SK-N-SH (cell line): Measurements from ENCODE around the gene CACNA1D.

Experiments used
- GABPA ChIP-seq: IDR thresholded peaks from 2 replicates; pipeline ENCODE4 v1.4.0; 2012; ENCODE audit warnings: low read depth, mild to moderate bottlenecking
- NRF1 ChIP-seq: IDR thresholded peaks from 2 replicates; pipeline ENCODE4 v1.6.1; 2012; ENCODE audit warnings: low read depth, mild to moderate bottlenecking, low read length
- TF ChIP-seq, protein P1 (sequence below): fragments of 200-600 bp; sonication (generic); IDR thresholded peaks from 2 replicates; pipeline ENCODE4 v1.6.1; 2017; ENCODE audit warnings: antibody characterized with exemption, mild to moderate bottlenecking, moderate library complexity
- TF ChIP-seq, protein P2 (sequence below): fragments of 150-350 bp; IDR thresholded peaks from 2 replicates; pipeline ENCODE4 v1.6.1; 2017; ENCODE audit warnings: antibody characterized with exemption, low read length, low read depth, borderline replicate concordance
- TF ChIP-seq, protein P3 (sequence below): IDR thresholded peaks from 2 replicates; pipeline ENCODE4 v1.6.1; 2012; ENCODE audit warnings: mild to moderate bottlenecking, low read depth, low read length, moderate library complexity
- TF ChIP-seq, protein P4 (sequence below): fragments of 150-350 bp; IDR thresholded peaks from 2 replicates; pipeline ENCODE4 v1.6.1; 2016; ENCODE audit warnings: mild to moderate bottlenecking, low read depth, low read length
- TF ChIP-seq, protein P5 (sequence below): IDR thresholded peaks from 2 replicates; pipeline ENCODE4 v1.4.0; 2012; ENCODE audit warnings: low read depth

DNA sequence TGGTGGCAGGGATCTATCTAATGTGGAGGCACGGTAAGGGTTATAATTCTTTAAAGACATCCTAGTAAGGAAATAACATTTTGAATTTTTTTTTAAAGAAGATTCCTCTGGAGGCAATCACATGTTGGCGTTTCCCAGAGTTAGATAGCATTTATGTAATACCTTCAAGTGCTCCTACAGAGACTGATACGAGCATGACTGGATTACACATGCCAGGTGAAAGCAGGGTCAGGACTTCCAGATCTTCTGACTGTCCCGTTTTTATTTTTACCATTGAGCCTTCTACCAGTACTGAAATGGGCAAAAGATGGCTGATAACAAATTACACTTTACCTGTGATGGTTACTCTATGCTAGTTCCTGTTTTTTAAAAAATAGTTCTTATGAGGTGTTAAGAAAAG is 365.8 kb downstream of the CACNA1D start:
- TF ChIP-seq, protein P1, sequence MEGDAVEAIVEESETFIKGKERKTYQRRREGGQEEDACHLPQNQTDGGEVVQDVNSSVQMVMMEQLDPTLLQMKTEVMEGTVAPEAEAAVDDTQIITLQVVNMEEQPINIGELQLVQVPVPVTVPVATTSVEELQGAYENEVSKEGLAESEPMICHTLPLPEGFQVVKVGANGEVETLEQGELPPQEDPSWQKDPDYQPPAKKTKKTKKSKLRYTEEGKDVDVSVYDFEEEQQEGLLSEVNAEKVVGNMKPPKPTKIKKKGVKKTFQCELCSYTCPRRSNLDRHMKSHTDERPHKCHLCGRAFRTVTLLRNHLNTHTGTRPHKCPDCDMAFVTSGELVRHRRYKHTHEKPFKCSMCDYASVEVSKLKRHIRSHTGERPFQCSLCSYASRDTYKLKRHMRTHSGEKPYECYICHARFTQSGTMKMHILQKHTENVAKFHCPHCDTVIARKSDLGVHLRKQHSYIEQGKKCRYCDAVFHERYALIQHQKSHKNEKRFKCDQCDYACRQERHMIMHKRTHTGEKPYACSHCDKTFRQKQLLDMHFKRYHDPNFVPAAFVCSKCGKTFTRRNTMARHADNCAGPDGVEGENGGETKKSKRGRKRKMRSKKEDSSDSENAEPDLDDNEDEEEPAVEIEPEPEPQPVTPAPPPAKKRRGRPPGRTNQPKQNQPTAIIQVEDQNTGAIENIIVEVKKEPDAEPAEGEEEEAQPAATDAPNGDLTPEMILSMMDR, result no peak
- TF ChIP-seq, protein P2, sequence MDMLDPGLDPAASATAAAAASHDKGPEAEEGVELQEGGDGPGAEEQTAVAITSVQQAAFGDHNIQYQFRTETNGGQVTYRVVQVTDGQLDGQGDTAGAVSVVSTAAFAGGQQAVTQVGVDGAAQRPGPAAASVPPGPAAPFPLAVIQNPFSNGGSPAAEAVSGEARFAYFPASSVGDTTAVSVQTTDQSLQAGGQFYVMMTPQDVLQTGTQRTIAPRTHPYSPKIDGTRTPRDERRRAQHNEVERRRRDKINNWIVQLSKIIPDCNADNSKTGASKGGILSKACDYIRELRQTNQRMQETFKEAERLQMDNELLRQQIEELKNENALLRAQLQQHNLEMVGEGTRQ, result no peak
- TF ChIP-seq NRF1 (no peak), GABPA (no peak)
- TF ChIP-seq, protein P3, sequence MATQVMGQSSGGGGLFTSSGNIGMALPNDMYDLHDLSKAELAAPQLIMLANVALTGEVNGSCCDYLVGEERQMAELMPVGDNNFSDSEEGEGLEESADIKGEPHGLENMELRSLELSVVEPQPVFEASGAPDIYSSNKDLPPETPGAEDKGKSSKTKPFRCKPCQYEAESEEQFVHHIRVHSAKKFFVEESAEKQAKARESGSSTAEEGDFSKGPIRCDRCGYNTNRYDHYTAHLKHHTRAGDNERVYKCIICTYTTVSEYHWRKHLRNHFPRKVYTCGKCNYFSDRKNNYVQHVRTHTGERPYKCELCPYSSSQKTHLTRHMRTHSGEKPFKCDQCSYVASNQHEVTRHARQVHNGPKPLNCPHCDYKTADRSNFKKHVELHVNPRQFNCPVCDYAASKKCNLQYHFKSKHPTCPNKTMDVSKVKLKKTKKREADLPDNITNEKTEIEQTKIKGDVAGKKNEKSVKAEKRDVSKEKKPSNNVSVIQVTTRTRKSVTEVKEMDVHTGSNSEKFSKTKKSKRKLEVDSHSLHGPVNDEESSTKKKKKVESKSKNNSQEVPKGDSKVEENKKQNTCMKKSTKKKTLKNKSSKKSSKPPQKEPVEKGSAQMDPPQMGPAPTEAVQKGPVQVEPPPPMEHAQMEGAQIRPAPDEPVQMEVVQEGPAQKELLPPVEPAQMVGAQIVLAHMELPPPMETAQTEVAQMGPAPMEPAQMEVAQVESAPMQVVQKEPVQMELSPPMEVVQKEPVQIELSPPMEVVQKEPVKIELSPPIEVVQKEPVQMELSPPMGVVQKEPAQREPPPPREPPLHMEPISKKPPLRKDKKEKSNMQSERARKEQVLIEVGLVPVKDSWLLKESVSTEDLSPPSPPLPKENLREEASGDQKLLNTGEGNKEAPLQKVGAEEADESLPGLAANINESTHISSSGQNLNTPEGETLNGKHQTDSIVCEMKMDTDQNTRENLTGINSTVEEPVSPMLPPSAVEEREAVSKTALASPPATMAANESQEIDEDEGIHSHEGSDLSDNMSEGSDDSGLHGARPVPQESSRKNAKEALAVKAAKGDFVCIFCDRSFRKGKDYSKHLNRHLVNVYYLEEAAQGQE, result no peak
- TF ChIP-seq, protein P4, sequence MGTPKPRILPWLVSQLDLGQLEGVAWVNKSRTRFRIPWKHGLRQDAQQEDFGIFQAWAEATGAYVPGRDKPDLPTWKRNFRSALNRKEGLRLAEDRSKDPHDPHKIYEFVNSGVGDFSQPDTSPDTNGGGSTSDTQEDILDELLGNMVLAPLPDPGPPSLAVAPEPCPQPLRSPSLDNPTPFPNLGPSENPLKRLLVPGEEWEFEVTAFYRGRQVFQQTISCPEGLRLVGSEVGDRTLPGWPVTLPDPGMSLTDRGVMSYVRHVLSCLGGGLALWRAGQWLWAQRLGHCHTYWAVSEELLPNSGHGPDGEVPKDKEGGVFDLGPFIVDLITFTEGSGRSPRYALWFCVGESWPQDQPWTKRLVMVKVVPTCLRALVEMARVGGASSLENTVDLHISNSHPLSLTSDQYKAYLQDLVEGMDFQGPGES, result no peak
- TF ChIP-seq, protein P5, sequence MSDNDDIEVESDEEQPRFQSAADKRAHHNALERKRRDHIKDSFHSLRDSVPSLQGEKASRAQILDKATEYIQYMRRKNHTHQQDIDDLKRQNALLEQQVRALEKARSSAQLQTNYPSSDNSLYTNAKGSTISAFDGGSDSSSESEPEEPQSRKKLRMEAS, result no peak
